ENCODE results near the gene SBF2.
"Not testable (repeated sequence)": the region's sequence is repeated elsewhere in the genome, so short reads cannot be mapped to it uniquely, and the experiment has no call there.

The SBF2 gene

GRCh38 chr11:9905960-9906791 is 387.8 kb downstream of the SBF2 start:
- no peak for TF ChIP-seq CTCF (IDR thresholded peaks at IDR 0.05; ENCODE audit: control extremely low read depth, extremely low read depth, low read depth, missing control alignments)
- CTCF ChIA-PET: interaction anchor here (1.0 kb wide), 1 partner anchor 57 kb away, joined by 3 read pairs; no protein-coding TSS in a partner anchor
- DNase-seq (ENCODE audit: extremely low spot score): no peak
- POLR2A ChIA-PET: no interaction called here

- TF ChIP-seq CTCF (IDR thresholded peaks at IDR 0.05; ENCODE audit: control extremely low read depth, extremely low read depth, low read depth, missing control alignments): no peak
- DNase-seq (ENCODE audit: extremely low spot score): no peak
- CTCF ChIA-PET: interaction anchor here (0.6 kb wide), 1 partner anchor 128 kb away, joined by 3 read pairs; no protein-coding TSS in a partner anchor
- POLR2A ChIA-PET: no interaction called here
These were observed 388.5 kb downstream of the SBF2 start for GRCh38 chr11:9905501-9905951.

- TF ChIP-seq CTCF (IDR thresholded peaks at IDR 0.05; ENCODE audit: control extremely low read depth, extremely low read depth, low read depth, missing control alignments): no peak
- CTCF ChIA-PET: no interaction called here
These were observed 390.4 kb downstream of the SBF2 start for GRCh38 chr11:9903579-9903978.

GRCh38 chr11:9901943-9902342 is 392.1 kb downstream of the SBF2 start:
- TF ChIP-seq CTCF (IDR thresholded peaks at IDR 0.05; ENCODE audit: control extremely low read depth, extremely low read depth, low read depth, missing control alignments): no peak
- CTCF ChIA-PET: no interaction called here
- no peak for DNase-seq (ENCODE audit: extremely low spot score)
- POLR2A ChIA-PET: no interaction called here

More at GRCh38 chr11:9903579-9903978, 390.4 kb downstream of the SBF2 start:
- no peak for DNase-seq (ENCODE audit: extremely low spot score)
- POLR2A ChIA-PET: no interaction called here

GRCh38 chr11:9900253-9900652 is 393.8 kb downstream of the SBF2 start:
- POLR2A ChIA-PET; DNase-seq (ENCODE audit: extremely low spot score): not testable (repeated sequence)
- CTCF ChIA-PET: interaction anchor here (0.9 kb wide), 1 partner anchor 11 kb away, joined by 3 read pairs; no protein-coding TSS in a partner anchor

- DNase-seq (ENCODE audit: extremely low spot score): no peak
- CTCF ChIA-PET: no interaction called here
- POLR2A ChIA-PET: no interaction called here
- TF ChIP-seq CTCF (IDR thresholded peaks at IDR 0.05; ENCODE audit: control extremely low read depth, extremely low read depth, low read depth, missing control alignments): no peak
These were observed 394.3 kb downstream of the SBF2 start for GRCh38 chr11:9899676-9900075.

- CTCF ChIA-PET: interaction anchor here (1.3 kb wide), 1 partner anchor 25 kb away, joined by 3 read pairs; no protein-coding TSS in a partner anchor
- no peak for DNase-seq (ENCODE audit: extremely low spot score)
- POLR2A ChIA-PET: no interaction called here
- no peak for TF ChIP-seq CTCF (IDR thresholded peaks at IDR 0.05; ENCODE audit: control extremely low read depth, extremely low read depth, low read depth, missing control alignments)
These were observed 397.1 kb downstream of the SBF2 start for GRCh38 chr11:9896902-9897301.

All from GM10248 (cell line).